HG02759 (cell line): ENCODE results near the gene MPIG6B.

Experiments
- ATAC-seq: cut with Tn5 transposase; IDR thresholded peaks from one replicate; pipeline ENCODE4 v1.9.1; 2021; ENCODE audit warnings: mild to moderate bottlenecking, moderate library complexity; ENCODE audit not compliant: unreplicated experiment

MPIG6B gene

GRCh38 chr6:31720196-31720770 lies 2.9 kb upstream of the MPIG6B start:
- ATAC-seq = no peak

- ATAC-seq = no peak
Observed at GRCh38 chr6:31721351-31722020, 1.7 kb upstream of the MPIG6B start, which contains the start of gene LY6G6C. Gene LY6G6C (minus strand): TSS chr6:31721746. CDS start chr6:31721679, 67 bp downstream.

GRCh38 chr6:31722173-31722572 lies 1.0 kb upstream of the MPIG6B start:
- ATAC-seq = no peak

- no peak for ATAC-seq
Observed at GRCh38 chr6:31723980-31724691, 963 bp downstream of the MPIG6B start.

- no peak for ATAC-seq
Observed at GRCh38 chr6:31725502-31726350, 2.6 kb downstream of the MPIG6B start.

GRCh38 chr6:31727034-31727716 lies 4.0 kb downstream of the MPIG6B start:
- ATAC-seq = peak; percentile 65

- ATAC-seq = no peak
Observed at GRCh38 chr6:31727717-31728671, 4.8 kb downstream of the MPIG6B start.

GRCh38 chr6:31728767-31729514 lies 5.8 kb downstream of the MPIG6B start, which contains the start of gene DDAH2:
Gene DDAH2 (minus strand): TSS chr6:31729299. CDS start chr6:31729161, 138 bp downstream.
- ATAC-seq = peak; percentile 12

GRCh38 chr6:31729515-31729978 lies 6.4 kb downstream of the MPIG6B start:
- ATAC-seq = peak; percentile 49

- ATAC-seq = peak; percentile 45
Observed at GRCh38 chr6:31729979-31730630, 6.9 kb downstream of the MPIG6B start.

- no peak for ATAC-seq
Observed at GRCh38 chr6:31730631-31731086, 7.5 kb downstream of the MPIG6B start.

- no peak for ATAC-seq
Observed at GRCh38 chr6:31732029-31732428, 8.9 kb downstream of the MPIG6B start.

GRCh38 chr6:31733734-31734133 lies 10.6 kb downstream of the MPIG6B start:
- no peak for ATAC-seq

GRCh38 chr6:31734247-31734820 lies 11.2 kb downstream of the MPIG6B start:
- no peak for ATAC-seq

GRCh38 chr6:31734821-31735406 lies 11.7 kb downstream of the MPIG6B start:
- peak; percentile 26 for ATAC-seq

- peak; percentile 25 for ATAC-seq
Observed at GRCh38 chr6:31736021-31736767, 13.0 kb downstream of the MPIG6B start, which contains the start of gene CLIC1. Gene CLIC1 (minus strand): TSS chr6:31736530. CDS start chr6:31736300, 230 bp downstream.
